SK-N-SH (cell line): ENCODE measurements around the gene ZNF790. TPM values are rescaled to one million over a fixed set of nuclear protein-coding genes. Genes with fewer than 3 reads are reported as not detected.
"Not testable (repeated sequence)": the region's sequence is repeated elsewhere in the genome, so short reads cannot be mapped to it uniquely, and the experiment has no call there.

Experiments
- CTCF ChIA-PET: fragments of 300-600, 350-600 bp; formaldehyde crosslinking; extraction: SDS; loops from one replicate; lab custom pipeline; 2021; lab: Yijun Ruan, JAX
- POLR2A ChIA-PET: fragments of 350-600 bp; sonication (Branson Sonifier 250); formaldehyde crosslinking; extraction: SDS; loops from one replicate; lab custom pipeline; 2020; ENCODE audit warnings: antibody characterized with exemption, inconsistent platforms; lab: Yijun Ruan, JAX
- DNase-seq: peaks from one replicate; pipeline ENCODE4 v3.0.0; 2012
- H2AFZ ChIP-seq: fragments of 200-600 bp; sonication (generic); 2 replicates; pipeline ENCODE4 v1.8.1; 2016; ENCODE audit warnings: antibody characterized with exemption, mild to moderate bottlenecking, low read depth
- H3F3A ChIP-seq: fragments of 200-600 bp; sonication (generic); replicated peaks from 2 replicates; pipeline ENCODE3; 2016; ENCODE audit warnings: antibody characterized with exemption, mild to moderate bottlenecking; ENCODE audit not compliant: insufficient read depth
- H3K27ac ChIP-seq, 2 experiments: fragments of 200-500 bp in 1 of 2; fragments of 200-600 bp in 1 of 2; sonication (Bioruptor generic) in 1 of 2; sonication (generic), shearing (Covaris generic) in 1 of 2; 2 replicates each; pipeline versions ENCODE4 v1.5.1 to v1.6.1; 2014 to 2016; ENCODE audit warnings: low read depth in 2 of 2, inconsistent platforms in 1 of 2, low read length in 1 of 2, mild to moderate bottlenecking in 1 of 2, mixed read lengths in 1 of 2
- H3K27me3 ChIP-seq: fragments of 200-600 bp; sonication (generic), shearing (Covaris generic); 2 replicates; pipeline ENCODE4 v1.6.1; 2016; ENCODE audit warnings: mixed run types; ENCODE audit not compliant: insufficient read depth
- H3K36me3 ChIP-seq, 2 experiments: fragments of 200-500 bp in 1 of 2; fragments of 200-600 bp in 1 of 2; sonication (Bioruptor generic) in 1 of 2; sonication (generic) in 1 of 2; replicated peaks in 1 of 2; 2 replicates each; pipeline versions ENCODE3 to v1.5.1; 2014 to 2016; ENCODE audit warnings: low read length in 1 of 2, mild to moderate bottlenecking in 1 of 2; ENCODE audit not compliant: insufficient read depth in 2 of 2, control insufficient read depth in 1 of 2
- H3K4me1 ChIP-seq, 2 experiments: fragments of 200-500 bp in 1 of 2; fragments of 200-600 bp in 1 of 2; sonication (Bioruptor generic) in 1 of 2; sonication (generic), shearing (Covaris generic) in 1 of 2; 2 replicates each; pipeline versions ENCODE4 v1.5.1 to v1.6.1; 2014 to 2016; ENCODE audit warnings: low read depth in 1 of 2, low read length in 1 of 2, mixed run types in 1 of 2; ENCODE audit not compliant: insufficient read depth in 2 of 2, control insufficient read depth in 1 of 2
- H3K4me2 ChIP-seq: fragments of 200-600 bp; sonication (generic), shearing (Covaris generic); 2 replicates; pipeline ENCODE4 v1.6.1; 2017; ENCODE audit warnings: mixed run types
- H3K4me3 ChIP-seq, 2 experiments: fragments of 200-500 bp in 1 of 2; fragments of 200-600 bp in 1 of 2; sonication (Bioruptor generic) in 1 of 2; sonication (generic), shearing (Covaris generic) in 1 of 2; 2 replicates each; pipeline versions ENCODE4 v1.5.1 to v1.8.1; 2014 to 2016; ENCODE audit warnings: low read depth in 2 of 2, inconsistent platforms in 1 of 2, low read length in 1 of 2, mild to moderate bottlenecking in 1 of 2, mixed read lengths in 1 of 2, moderate library complexity in 1 of 2
- H3K79me2 ChIP-seq: fragments of 200-600 bp; sonication (generic); 2 replicates; pipeline ENCODE4 v1.8.1; 2017; ENCODE audit warnings: mild to moderate bottlenecking; ENCODE audit not compliant: insufficient read depth
- H3K9ac ChIP-seq: fragments of 200-600 bp; sonication (generic); 2 replicates; pipeline ENCODE4 v1.6.1; 2017; ENCODE audit warnings: mixed run types
- H3K9me2 ChIP-seq: fragments of 200-600 bp; sonication (generic); 2 replicates; pipeline ENCODE4 v1.6.1; 2017; ENCODE audit warnings: mixed run types
- H3K9me3 ChIP-seq: fragments of 200-600 bp; sonication (generic); 2 replicates; pipeline ENCODE4 v1.6.1; 2017; ENCODE audit warnings: mixed run types, mild to moderate bottlenecking, moderate library complexity
- H4K20me1 ChIP-seq: fragments of 200-600 bp; sonication (generic); 2 replicates; pipeline ENCODE4 v1.6.1; 2017; ENCODE audit warnings: mild to moderate bottlenecking, mixed run types; ENCODE audit not compliant: insufficient read depth
- IRF3 ChIP-seq: fragments of 150-350 bp; IDR thresholded peaks from 2 replicates; pipeline ENCODE4 v1.6.1; 2016; ENCODE audit warnings: mild to moderate bottlenecking, low read depth, low read length
- MAX ChIP-seq: IDR thresholded peaks from 2 replicates; pipeline ENCODE4 v1.4.0; 2012; ENCODE audit warnings: low read depth
- MEF2A ChIP-seq: IDR thresholded peaks from 2 replicates; pipeline ENCODE4 v1.4.0; 2012; ENCODE audit warnings: low read depth, borderline replicate concordance
- MXI1 ChIP-seq: IDR thresholded peaks from 2 replicates; pipeline ENCODE4 v1.6.1; 2012; ENCODE audit warnings: mild to moderate bottlenecking, low read depth, low read length, improper control_type of control experiment
- PBX3 ChIP-seq: IDR thresholded peaks from 2 replicates; pipeline ENCODE4; 2012
- RCOR1 ChIP-seq: fragments of 150-350 bp; IDR thresholded peaks from 2 replicates; pipeline ENCODE4 v1.6.1; 2017; ENCODE audit warnings: antibody characterized with exemption, low read length
- REST ChIP-seq: IDR thresholded peaks from 2 replicates; pipeline ENCODE4 v1.6.1; 2012; ENCODE audit warnings: mild to moderate bottlenecking, low read depth, low read length, moderate library complexity
- SMC3 ChIP-seq: IDR thresholded peaks from 2 replicates; pipeline ENCODE4 v1.6.1; 2012; ENCODE audit warnings: low read depth, low read length, improper control_type of control experiment
- TEAD4 ChIP-seq: IDR thresholded peaks from 2 replicates; pipeline ENCODE4 v1.4.0; 2012; ENCODE audit warnings: mild to moderate bottlenecking, borderline replicate concordance; ENCODE audit not compliant: insufficient read depth
- USF2 ChIP-seq: fragments of 150-350 bp; IDR thresholded peaks from 2 replicates; pipeline ENCODE4 v1.6.1; 2017; ENCODE audit warnings: antibody characterized with exemption, low read length, low read depth, borderline replicate concordance
- WGBS: methylation state at CpG from one replicate; pipeline ENCODE4 v1.1.6; 2017; ENCODE audit warnings: low lambda C conversion rate; 5-methylcytosine and 5-hydroxymethylcytosine counted together
- polyA plus RNA-seq, 3 experiments: library from polyadenylated mRNA; depleted of rRNA; stranded (reverse); fragments of >200 nt; gene quantifications; 2 replicates each; pipeline ENCODE4 v1.2.3, GENCODE V29; 2012

Gene ZNF790
- polyA plus RNA-seq, 1 of the 3 experiments (the other 2 are of a cell fraction) = 2.2 TPM

- 43% methylated on average over 28 of the region's 34 CpGs for WGBS
- H3K4me3 ChIP-seq, H3K9me3 ChIP-seq, H3K27me3 ChIP-seq, H3K27ac ChIP-seq, CTCF ChIA-PET, H2AFZ ChIP-seq, H3F3A ChIP-seq, H3K9me2 ChIP-seq, DNase-seq, POLR2A ChIA-PET, H3K79me2 ChIP-seq, H4K20me1 ChIP-seq, H3K4me1 ChIP-seq, H3K9ac ChIP-seq, H3K36me3 ChIP-seq, H3K4me2 ChIP-seq: not testable (repeated sequence)
Measured at GRCh38 chr19:36791420-36792141, 46.6 kb downstream of the ZNF790 start.

- no peak for DNase-seq
- 89% methylated on average over 31 of the region's 38 CpGs for WGBS
- H3K27ac ChIP-seq = no peak overlapping the region
- H3K9me2 ChIP-seq = no peaks in the 10 kb centered on the region
- H3K9me3 ChIP-seq = no peaks in the 10 kb centered on the region; the same call in 1 of the 2 replicates
- no peak overlapping the region for H3K9ac ChIP-seq
- no peaks in the 10 kb centered on the region for H3K36me3 ChIP-seq
- ChIA-PET CTCF (no interaction called here), POLR2A (no interaction called here)
- peaks cover 14% of the 10 kb centered on the region for H3K79me2 ChIP-seq
- H2AFZ ChIP-seq = no peak overlapping the region
- peaks cover 0 to 3% of the 10 kb centered on the region in 2 experiments; a peak in 1 of 4 replicates for H3K4me1 ChIP-seq
- no peak overlapping the region; a peak in 1 of 4 replicates for H3K4me3 ChIP-seq
- peaks cover 15% of the 10 kb centered on the region for H3F3A ChIP-seq
- no peaks in the 10 kb centered on the region for H4K20me1 ChIP-seq
- H3K27me3 ChIP-seq = no peaks in the 10 kb centered on the region
- TF ChIP-seq RCOR1 = no peak
- TF ChIP-seq USF2 = no peak
- no peak for TF ChIP-seq PBX3
- TF ChIP-seq REST = no peak
- no peak for TF ChIP-seq MXI1
- no peak for TF ChIP-seq TEAD4
- TF ChIP-seq SMC3 = no peak
- no peak for TF ChIP-seq IRF3
- no peak for TF ChIP-seq MEF2A
- TF ChIP-seq MAX = no peak
- H3K4me2 ChIP-seq = no peak overlapping the region
Measured at GRCh38 chr19:36775768-36776167, 62.4 kb downstream of the ZNF790 start.
